GM13976 (cell line): Measurements from ENCODE around the gene TMEM51.
"Not testable (repeated sequence)": the region's sequence is repeated elsewhere in the genome, so short reads cannot be mapped to it uniquely, and the experiment has no call there.

Source experiments
- DNase-seq: peaks from one replicate; pipeline ENCODE4 v3.0.0; 2012; ENCODE audit warnings: low spot score
- in situ Hi-C: fragments of 300-500 bp; cut with MboI; formaldehyde crosslinking; loops from one replicate; pipeline ENCODE4 v1.12.0; 2022; ENCODE audit warnings: low sequenced_read_pairs, mixed read lengths, inconsistent platforms; ENCODE audit not compliant: unreplicated experiment
- TF ChIP-seq, protein P1 (sequence below): IDR thresholded peaks from 2 replicates; pipeline ENCODE4 v1.5.1; 2012; ENCODE audit warnings: borderline replicate concordance, mild to moderate bottlenecking; ENCODE audit not compliant: insufficient read depth; ENCODE audit errors: extremely low read depth, missing control alignments, control extremely low read depth

TMEM51 gene

DNA sequence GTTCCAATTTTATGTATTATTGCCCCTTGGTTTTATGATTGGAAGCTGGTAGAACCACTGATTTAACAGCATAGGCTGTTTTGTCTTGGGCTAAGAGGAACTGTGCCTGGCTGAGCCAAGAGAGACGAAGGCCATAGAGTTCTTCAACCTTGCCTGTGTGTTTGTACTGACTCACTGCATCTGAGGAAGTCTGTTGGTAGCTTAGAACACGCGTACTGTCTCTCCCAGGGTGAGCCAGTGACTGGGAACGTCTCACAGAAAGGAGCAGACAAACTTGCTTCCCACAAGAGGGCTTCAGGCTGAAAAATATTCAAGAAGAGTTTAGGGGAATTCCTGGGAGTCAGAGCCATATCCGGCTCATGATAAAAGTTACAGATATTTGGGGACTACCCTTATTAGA is 14.9 kb downstream of the TMEM51 start:
- TF ChIP-seq, protein P1, sequence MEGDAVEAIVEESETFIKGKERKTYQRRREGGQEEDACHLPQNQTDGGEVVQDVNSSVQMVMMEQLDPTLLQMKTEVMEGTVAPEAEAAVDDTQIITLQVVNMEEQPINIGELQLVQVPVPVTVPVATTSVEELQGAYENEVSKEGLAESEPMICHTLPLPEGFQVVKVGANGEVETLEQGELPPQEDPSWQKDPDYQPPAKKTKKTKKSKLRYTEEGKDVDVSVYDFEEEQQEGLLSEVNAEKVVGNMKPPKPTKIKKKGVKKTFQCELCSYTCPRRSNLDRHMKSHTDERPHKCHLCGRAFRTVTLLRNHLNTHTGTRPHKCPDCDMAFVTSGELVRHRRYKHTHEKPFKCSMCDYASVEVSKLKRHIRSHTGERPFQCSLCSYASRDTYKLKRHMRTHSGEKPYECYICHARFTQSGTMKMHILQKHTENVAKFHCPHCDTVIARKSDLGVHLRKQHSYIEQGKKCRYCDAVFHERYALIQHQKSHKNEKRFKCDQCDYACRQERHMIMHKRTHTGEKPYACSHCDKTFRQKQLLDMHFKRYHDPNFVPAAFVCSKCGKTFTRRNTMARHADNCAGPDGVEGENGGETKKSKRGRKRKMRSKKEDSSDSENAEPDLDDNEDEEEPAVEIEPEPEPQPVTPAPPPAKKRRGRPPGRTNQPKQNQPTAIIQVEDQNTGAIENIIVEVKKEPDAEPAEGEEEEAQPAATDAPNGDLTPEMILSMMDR = no peak
- in situ Hi-C loops = no loop called here
- no peak for DNase-seq

DNA sequence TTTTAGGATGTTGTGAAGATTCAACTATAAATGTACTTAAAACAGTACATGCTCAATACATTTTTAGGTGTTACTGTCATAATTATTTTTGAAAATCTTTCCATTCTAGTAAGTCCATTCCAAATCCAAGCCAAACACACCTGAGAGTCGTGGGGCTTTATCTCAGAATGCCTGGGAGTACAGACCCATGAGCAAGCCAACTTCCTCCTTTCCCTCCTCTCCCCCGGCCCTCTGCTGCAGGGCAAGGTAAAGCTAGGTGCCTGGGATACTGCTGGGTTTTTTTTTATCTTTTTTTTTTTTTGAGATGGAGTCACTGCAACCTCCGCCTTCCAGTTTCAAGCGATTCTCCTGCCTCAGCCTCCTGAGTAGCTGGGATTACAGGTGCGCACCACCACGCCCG is 16.5 kb downstream of the TMEM51 start:
- TF ChIP-seq, protein P1 = no peak
- no peak for DNase-seq
- in situ Hi-C loops = no loop called here

DNA sequence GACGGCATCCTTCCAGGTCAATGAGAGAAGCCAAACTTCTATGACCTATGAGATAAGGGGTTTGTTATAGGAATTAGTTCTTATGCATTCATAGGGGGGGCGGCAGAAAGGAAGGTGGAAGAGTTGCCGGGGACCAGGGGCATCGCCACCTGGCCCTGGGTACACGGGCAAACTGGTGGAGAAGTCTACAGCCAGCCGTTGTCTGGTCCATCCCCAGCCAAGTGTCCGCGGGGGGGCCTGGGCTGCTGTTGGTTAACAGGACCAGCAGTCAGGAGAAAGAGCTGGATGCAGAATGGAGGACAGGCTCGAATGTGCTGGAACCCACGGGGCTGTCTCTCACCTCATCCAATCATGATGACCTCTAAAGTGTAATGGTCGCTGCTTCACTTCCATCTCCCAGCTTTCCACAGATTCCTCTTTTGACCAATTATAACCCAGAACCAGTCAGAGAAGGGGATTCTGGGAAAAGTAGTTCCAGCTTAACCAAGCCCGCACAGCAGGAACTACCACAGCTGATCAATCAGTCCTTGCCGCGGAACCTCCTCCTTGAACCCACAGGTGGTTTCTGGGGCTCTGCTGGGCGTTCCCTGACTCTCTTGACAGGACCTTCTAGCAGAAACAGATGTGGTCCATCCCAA is 17.8 kb downstream of the TMEM51 start:
- in situ Hi-C loops = no loop called here
- TF ChIP-seq, protein P1 = no peak
- no peak for DNase-seq

DNA sequence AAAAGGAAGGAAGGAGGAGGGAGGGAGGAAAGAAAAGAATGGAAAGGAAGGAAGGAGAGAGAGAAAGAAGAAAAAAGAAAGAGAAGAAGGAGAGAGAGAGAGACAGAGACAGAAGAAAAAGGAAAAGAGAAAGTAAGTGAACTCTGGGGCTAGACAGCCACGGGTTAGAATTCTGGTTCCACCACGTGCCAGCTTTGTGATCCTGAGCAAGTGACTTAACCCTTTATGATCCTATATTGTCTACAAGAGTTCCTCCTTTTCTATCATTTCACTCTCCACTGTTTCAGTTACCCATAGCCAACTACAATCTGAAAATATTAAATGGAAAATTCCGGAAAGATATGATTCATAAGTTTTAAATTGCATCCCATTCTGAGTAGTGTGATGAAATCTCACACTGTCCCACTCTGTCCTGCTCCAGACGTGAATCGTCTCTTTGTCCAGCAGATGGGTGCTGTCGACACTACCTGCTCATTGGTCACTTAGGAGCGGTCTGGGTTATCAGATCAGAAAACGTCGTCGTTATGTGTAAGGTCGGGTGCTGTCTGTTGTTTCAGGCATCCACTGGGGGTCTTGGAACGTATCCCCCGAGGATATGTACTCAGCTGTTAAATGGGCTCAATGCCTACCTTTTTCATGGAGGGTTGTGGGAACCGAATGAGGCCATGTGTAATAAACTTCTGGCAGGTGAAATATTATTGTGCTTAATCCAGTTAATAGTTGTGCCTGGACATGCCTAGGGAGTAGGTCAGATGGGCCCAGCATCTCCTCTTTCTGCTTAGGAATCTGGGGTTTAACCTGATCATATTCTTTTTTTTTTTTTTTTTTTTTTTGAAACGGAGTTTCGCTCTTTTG is 19.1 kb downstream of the TMEM51 start:
- TF ChIP-seq, protein P1 = no peak
- DNase-seq = no peak
- in situ Hi-C loops = no loop called here

DNA sequence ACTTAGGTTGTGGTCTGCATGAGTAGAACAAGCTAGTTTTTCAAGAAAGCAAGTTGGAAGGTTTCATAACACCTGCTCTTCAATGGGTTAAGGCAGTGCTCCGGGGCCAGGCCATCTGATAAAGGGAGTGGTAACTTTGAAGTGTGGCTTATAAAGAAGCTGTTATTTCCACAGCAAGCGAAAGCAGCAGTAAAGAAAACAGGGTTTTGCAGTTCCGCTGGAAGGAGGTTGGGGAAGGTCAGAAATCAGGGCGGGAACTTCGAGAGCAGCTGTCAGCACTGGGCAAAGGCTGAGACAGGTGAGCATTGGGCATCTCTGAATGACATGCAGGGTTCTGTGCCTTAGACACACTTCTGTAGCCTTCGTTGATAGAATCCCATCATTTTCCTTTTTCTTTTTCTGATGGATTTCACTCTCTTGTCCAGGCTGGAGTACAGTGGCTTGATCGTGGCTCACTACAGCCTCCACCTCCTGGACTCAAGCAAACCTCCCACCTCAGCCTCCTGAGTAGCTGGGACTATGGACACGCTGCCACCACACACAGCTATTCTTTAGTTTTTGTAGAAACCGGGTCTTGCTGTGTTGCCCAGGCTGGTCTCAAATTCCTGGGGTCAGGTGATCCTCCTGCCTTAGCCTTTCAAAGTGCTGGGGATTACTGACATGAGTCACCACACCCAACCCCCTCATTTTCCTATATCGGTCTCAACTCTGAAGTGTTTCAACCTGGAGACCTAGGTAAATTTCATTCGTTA is 20.5 kb downstream of the TMEM51 start:
- in situ Hi-C loops = no loop called here
- no peak for DNase-seq
- TF ChIP-seq, protein P1 = no peak

DNA sequence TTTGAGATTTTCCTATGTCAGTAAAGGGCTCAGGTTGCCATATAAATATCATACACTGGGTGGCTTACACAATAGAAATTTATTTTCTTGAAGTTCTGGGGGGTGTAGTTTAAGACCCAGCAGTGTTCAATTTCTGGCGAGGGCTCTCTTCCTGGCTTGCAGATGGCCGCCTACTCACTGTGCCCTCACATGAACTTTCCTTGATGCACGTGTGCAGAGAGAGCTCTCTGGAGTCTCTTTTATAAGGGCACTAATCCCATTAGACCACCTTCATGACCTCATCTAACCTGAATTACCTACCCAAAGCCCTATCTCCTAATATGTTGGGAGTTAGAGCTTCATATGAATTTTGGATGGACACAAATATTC is 21.1 kb downstream of the TMEM51 start:
- TF ChIP-seq, protein P1 = no peak
- no peak for DNase-seq
- in situ Hi-C loops = no loop called here

DNA sequence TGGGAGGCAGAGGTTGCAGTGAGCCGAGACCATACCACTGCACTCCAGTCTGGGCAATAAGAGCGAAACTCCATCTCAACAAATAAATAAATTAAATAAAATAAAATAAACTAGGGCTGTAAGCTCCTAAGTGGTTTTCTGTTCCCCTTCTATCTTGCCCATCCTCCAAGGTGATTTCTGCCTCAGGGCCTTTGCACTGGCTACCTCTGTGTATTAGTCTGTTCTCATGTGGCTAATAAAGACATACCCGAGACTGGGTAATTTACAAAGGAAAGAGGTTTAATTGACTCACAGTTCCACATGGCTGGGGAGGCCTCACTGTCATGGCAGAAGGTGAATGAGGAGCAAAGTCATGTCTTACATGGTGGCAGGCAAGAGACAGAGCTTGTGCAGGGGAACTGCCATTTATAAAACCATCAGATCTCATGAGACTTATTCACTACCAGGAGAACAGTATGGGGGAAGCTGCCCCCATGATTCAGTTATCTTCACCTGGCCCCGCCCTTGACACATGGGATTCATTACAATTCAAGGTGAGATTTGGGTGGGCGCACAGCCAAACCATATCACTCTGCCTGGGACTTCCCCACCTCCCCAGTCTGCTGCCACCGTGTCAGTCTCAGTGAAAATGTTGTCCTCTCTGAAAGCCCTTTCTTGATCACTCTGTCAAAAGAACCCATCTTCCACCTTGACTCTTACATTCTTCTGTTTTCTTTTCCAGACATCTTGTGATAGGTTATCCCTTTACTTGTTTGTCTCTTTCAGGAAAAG is 22.0 kb downstream of the TMEM51 start:
- in situ Hi-C loops, DNase-seq: not testable (repeated sequence)
